ENCODE measurements around the gene KCNAB3.

DNA sequence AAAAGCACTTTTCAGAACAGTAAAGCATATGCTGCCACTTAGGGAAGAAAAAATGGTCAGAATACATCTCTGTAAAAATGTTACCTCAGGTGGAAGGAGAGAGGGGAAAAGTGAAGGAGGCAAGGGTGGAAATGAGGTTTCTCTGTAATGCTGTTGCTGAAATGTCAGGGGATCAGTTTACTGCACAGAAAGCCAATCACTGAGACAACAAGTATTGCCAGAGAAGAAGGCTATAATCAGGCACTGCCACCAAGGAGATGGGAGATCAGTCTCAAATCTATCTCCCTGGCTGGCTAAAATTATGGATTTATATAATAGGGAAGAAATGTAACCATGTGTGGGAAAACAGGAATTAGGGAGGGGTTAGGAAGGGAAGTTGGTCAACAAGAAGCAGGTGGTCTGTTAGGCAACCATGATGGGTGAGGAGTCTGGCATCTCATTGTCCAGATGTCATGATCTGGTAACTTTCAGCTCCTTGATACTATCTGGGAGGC, 45.0 kb upstream of the KCNAB3 start:
- TF ChIP-seq, protein P1, sequence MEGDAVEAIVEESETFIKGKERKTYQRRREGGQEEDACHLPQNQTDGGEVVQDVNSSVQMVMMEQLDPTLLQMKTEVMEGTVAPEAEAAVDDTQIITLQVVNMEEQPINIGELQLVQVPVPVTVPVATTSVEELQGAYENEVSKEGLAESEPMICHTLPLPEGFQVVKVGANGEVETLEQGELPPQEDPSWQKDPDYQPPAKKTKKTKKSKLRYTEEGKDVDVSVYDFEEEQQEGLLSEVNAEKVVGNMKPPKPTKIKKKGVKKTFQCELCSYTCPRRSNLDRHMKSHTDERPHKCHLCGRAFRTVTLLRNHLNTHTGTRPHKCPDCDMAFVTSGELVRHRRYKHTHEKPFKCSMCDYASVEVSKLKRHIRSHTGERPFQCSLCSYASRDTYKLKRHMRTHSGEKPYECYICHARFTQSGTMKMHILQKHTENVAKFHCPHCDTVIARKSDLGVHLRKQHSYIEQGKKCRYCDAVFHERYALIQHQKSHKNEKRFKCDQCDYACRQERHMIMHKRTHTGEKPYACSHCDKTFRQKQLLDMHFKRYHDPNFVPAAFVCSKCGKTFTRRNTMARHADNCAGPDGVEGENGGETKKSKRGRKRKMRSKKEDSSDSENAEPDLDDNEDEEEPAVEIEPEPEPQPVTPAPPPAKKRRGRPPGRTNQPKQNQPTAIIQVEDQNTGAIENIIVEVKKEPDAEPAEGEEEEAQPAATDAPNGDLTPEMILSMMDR (IDR thresholded peaks at IDR 0.05): no peak
- TF ChIP-seq POLR2A (IDR thresholded peaks at IDR 0.05) (no peak), EP300 (IDR thresholded peaks at IDR 0.05) (no peak)
